ENCODE results near the gene HEBP2. TPM values are rescaled to one million over a fixed set of nuclear protein-coding genes. Genes with fewer than 3 reads are reported as not detected.

The HEBP2 gene
- total and polyA plus RNA-seq, 2 of the 13 experiments (the other 11 are each of a cell fraction or from before 2014, with no cell fraction given) = 16.0 to 72.8 TPM

- TF ChIP-seq PAXIP1 (CRISPR knock-in tag; conservative IDR thresholded peaks at IDR 0.05) (no peak), PTBP1 (IDR thresholded peaks at IDR 0.05; ENCODE audit: low read depth, low read length, poor library complexity, severe bottlenecking) (peak; percentile 8), ZKSCAN5 (CRISPR knock-in tag; IDR thresholded peaks at IDR 0.05) (no peak), PATZ1 (CRISPR knock-in tag; IDR thresholded peaks at IDR 0.05) (peak; percentile 50), ZNF878 (CRISPR knock-in tag; IDR thresholded peaks at IDR 0.05) (no peak), NR0B2 (CRISPR knock-in tag; IDR thresholded peaks at IDR 0.05) (peak; percentile 55; the same call in 1 of the 2 replicates), FOXO1 (CRISPR knock-in tag; IDR thresholded peaks at IDR 0.05) (no peak; the same call in 1 of the 2 replicates), MLXIP (CRISPR knock-in tag; IDR thresholded peaks at IDR 0.05; ENCODE audit: borderline replicate concordance) (no peak), ZNF30 (CRISPR knock-in tag; IDR thresholded peaks at IDR 0.05) (no peak), ZNF101 (CRISPR knock-in tag; IDR thresholded peaks at IDR 0.05; ENCODE audit: borderline replicate concordance, low read depth) (0 out of 2 replicates have a peak, but pooled peaks have one; percentile 13), POLR2A (IDR thresholded peaks at IDR 0.05; ENCODE audit: insufficient read depth in 1 of 2, low read depth in 2 of 2, low read length in 2 of 2) (no peak), ZNF33B (CRISPR knock-in tag; IDR thresholded peaks at IDR 0.05) (no peak), ZNF777 (CRISPR knock-in tag; IDR thresholded peaks at IDR 0.05) (peak; percentile 67), PPARG (CRISPR knock-in tag; conservative IDR thresholded peaks at IDR 0.05) (no peak), ARID3A (IDR thresholded peaks at IDR 0.05; ENCODE audit: low read depth, low read length) (no peak), ZNF549 (CRISPR knock-in tag; IDR thresholded peaks at IDR 0.05) (no peak), CHD2 (IDR thresholded peaks at IDR 0.05; ENCODE audit: low read depth, low read length) (no peak), ZNF512 (CRISPR knock-in tag; IDR thresholded peaks at IDR 0.05) (no peak)
Observed at GRCh38 chr6:138403324-138403800, 661 bp upstream of the HEBP2 start (continued).
